Measurements from ENCODE around the gene PDZD2.

The PDZD2 gene

DNA sequence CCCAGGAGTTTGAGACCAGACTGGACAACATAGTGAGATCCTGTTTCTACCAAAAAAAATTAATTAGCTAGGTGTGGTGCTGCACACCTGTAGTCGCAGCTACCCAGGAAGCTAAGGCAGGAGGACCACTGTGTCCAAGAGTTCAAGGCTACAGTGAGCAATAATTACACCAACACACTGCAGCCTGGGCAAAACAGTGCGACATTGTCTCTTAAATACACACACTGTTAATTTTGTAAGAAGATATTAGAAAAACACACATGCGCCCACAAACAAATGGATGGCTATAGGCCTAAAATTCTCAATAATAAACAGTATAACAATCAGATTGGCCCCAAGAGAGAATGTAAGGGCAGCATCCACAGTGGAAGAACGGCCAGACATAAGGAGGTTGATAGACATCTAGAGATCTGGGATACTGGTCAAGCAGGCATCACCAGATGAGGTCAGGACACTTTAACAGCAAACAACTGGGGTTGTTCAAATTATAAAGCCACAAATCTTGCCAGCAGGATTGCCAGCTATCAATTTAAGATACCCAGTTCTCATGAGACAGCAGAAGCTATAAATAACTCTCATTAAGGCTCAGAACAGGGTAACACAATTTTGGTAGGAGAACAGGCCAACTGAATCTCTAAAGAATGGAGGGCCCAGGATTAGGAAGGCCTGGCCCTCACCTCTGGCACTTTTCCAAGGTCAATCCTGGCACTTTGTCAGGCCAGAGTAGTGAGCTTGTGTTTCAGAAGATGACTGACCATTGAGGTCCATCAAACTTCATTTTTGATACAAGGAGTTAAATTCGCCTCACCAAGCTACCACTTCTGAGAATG is 505.7 kb downstream of the PDZD2 start:
- no peak for DNase-seq (ENCODE audit: low spot score)

DNA sequence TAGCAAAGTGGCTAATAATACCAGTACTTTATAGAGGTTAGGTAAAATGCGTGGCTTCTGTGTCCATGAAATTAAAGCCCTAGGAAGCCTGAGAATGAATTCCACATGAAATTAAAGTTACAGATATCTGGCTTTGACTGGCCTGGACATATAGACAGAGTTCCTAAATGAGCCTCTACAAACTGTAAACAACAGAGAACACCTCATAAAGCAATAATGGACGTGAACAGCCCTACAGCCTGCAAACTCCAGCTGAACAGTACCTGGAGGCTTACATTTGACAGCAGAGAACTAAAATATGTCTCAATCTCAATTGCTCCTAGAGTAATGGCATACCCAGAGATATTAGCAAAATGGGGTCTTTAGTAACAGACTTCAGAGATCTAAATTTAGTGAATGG is 506.4 kb downstream of the PDZD2 start:
- no peak for DNase-seq (ENCODE audit: low spot score)

DNA sequence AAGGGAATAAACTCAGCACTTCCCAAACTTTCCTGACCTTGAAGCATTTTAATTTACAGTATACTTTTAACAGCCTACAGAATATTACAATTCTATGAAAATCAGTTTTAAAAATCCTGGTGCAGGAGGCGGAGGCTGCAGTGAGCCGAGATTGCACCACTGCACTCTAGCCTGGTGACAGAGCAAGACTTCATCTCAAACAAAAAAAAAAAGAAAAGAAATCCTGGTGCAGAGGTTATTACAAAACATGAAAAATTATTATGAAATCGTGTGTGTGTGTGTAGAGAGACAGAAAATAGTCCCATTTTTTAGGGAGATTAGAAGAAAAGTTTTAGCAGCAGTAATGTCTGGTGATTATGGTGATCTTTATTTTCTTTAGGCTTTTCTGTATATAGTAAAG is 508.3 kb downstream of the PDZD2 start:
- no peak for DNase-seq (ENCODE audit: low spot score)

DNA sequence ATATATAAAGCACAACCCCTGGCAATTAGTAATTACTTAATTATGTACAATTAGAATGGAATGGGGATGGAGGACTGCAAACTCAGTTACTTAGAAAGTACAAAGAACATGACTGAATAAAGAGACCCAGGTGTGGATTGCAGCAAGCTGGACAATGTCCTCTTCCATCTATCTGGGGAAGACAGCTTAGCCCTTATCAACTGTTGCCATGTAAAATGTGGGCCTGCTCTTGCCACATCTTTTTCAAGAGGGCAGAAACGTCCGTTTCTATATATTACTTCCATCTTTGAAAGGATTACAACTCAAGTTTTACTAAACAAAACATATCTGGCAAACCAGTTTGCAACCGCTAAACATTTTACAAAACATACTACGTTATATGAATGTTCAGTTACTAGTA is 509.0 kb downstream of the PDZD2 start:
- DNase-seq (ENCODE audit: low spot score): no peak

DNA sequence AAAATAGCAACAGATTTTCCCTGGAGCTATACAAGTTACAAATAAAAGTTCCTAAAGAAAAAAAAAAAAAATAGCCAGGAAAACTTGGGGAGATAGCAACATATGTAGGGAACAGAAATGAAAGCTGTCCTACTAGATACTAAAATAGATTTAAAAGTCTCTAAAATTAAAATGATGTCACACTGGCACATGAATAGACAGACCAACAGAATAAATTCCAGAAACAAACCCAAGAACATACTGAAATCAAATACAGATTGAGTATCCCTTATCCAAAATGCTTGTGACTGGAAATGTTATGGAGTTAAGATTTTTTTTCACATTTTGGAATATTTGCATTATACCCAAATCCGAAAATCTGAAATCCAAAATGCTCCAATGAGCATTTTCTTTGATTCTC is 511.4 kb downstream of the PDZD2 start:
- DNase-seq (ENCODE audit: low spot score): no peak

DNA sequence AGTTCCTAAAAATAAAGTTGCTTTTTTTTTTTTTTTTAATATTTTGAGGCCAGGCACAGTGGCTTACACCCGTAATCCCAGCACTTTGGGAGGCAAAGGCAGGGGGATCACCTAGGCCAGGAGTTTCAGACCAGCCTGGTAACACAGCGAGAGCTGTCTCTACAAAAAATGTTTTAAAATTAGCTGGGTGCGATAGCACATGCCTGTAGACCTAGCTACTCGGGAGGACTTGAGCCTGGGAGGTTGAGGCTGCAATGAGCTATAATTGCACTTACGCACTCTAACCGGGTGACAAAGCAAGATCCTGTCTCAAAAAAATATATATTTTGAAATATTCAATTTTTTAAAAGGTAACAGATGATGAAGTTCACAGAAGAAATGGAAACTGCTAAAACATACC is 512.3 kb downstream of the PDZD2 start:
- no peak for DNase-seq (ENCODE audit: low spot score)

DNA sequence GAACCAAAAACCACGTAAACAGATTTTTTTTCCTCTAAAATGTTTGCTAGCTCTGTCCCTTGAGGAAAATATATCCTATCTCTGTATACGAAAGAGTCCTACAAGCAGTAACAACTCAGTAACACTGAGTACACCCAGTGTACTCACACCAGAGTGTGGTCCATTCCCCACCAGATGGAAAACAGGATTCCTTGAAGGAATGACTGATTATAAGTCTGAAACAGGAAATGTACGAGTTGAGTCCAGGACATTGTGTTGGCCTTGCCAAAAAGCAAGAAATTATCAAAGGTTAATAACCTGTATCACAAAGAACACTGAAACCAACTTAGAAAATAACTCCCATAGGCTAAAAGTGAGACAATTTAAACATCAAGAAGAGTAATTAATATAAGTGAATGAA is 514.8 kb downstream of the PDZD2 start:
- no peak for DNase-seq (ENCODE audit: low spot score)

DNA sequence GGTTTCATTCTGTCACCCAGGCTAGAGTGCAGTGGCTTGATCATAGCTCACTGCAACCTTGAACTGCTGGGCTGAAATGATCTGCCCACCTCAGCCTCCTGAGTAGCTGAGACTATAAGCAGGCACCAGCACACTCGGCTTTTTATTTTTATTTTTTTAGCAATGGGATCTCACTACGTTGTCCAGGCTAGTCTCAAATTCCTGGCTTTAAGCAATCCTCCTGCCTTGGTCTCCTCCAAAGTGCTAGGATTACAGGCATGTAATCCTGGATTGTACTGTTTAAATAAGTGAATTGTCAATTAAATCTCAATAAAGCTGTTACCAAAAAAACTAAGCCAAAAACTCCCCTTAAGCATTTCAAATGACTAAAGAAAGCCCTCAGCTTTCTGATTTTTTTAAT is 516.3 kb downstream of the PDZD2 start:
- DNase-seq (ENCODE audit: low spot score): no peak

DNA sequence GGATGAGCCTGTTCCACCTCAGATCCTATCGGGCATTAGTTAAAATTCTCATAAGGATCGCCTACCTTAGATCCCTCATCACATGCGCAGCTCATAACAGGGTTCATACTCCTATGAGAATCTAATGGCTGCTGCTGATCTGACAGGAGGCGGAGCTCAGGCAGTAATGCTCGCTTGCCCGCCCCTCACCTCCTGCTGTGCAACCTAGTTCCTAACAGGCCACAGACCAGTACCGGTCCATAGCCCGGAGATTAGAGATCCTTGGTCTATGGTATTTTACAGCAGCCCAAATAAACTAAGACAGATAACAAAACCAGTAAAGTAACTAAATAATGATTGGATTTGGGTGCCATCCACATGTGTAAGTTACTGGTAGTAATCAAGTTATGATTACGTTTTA is 517.7 kb downstream of the PDZD2 start:
- DNase-seq (ENCODE audit: low spot score): no peak

DNA sequence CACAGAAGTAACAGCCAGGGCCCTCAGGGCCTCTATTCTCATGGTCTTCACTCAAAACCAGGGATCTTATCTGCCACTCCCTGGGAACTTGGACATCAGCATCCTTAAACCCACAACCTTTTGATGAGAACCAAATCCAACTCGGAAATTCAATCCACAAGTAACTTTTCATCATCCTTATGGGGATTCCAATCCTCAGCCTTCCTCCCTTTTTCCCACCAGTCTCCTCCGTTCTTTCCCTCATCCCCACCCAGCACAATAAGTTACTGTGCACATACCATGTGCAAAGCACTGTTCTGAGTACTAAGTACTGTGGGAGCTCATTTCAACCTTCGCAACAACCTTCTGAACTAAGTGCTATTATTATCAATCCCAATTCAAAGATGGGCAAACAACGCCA is 518.1 kb downstream of the PDZD2 start:
- no peak for DNase-seq (ENCODE audit: low spot score)

DNA sequence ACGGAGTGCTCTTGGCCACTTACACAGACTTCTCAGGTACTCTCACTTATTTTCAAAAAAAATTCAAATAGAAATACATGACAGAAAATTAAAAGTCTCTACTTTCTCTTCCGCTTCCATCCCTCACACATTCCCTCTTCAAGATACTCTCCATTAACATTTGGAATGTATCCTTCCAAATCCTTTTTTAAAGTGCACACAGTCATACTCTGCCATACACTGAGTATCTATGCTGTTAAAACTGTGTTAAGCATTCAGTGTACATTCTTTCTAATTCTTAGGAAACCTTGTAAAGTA is 519.7 kb downstream of the PDZD2 start:
- no peak for DNase-seq (ENCODE audit: low spot score)

DNA sequence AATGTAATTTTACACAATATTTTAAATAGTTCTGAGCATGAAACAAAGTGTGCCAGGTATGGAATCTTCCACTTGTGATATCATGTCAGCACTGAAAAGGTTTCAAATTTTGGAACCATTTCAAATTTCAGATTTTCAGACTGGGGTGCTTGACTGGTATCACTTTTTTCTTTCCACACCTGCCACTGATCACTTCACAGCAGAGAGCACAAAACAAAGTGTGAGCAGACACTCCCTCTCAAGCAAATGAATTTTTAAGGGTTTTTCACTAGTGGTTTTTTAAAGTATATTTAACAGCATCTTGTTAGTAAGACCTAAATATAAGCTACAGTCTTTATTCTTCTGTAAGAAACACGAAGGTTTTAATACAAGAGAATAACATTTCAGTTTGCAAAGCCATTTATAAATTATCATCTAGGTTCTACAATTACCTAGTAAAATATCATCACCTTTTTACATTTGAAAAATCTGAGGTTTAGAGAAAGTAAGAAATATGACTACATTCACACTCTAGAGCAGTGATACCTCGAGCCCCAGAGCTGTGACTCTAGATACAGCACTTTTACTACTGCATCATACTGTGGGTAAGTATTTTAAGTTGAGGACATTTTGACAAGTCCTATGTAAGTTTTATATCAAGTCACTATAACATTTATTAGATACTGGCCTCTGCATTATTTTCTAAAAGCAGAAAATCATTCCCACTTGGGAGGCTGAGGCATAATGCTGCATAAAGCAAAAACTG is 520.6 kb downstream of the PDZD2 start:
- no peak for DNase-seq (ENCODE audit: low spot score)

DNA sequence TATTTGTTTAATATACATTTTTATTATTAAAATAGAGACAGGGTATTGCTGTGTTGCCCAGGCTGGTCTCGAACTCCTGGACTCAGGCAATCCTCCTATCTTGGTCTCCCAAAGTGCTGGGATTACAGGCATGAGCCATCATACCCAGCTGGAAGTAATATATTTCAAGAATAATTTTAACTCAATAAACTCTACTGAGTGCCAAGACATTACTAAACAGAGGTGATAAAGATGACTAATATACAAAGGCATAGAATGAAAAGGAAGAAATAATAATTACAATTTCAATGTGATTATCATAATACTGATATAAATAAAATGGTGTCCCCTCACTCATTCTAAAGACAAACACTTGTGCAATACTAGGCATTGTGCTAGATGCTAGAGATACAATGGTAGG is 521.3 kb downstream of the PDZD2 start:
- DNase-seq (ENCODE audit: low spot score): no peak
